Testis (tissue), 3 donors: ENCODE data around the gene ZNF488. TPM values are rescaled to one million over a fixed set of nuclear protein-coding genes. Genes with fewer than 3 reads are reported as not detected.

Experiments
- DNase-seq: peaks from one replicate; pipeline ENCODE4 v3.0.0-alpha.2; 2019
- H3K27ac ChIP-seq, 2 donors: fragments of 200-600 bp; sonication (generic); one replicate each; pipeline ENCODE4 v1.5.1; 2019
- H3K27me3 ChIP-seq: fragments of 200-600 bp; sonication (generic); one replicate; pipeline ENCODE4 v1.5.1; 2019
- H3K36me3 ChIP-seq: fragments of 200-600 bp; sonication (generic); one replicate; pipeline ENCODE4 v1.5.1; 2017; ENCODE audit warnings: low read depth; ENCODE audit errors: missing control alignments
- H3K4me1 ChIP-seq: fragments of 200-600 bp; sonication (generic); one replicate; pipeline ENCODE4 v1.5.1; 2019
- H3K4me3 ChIP-seq, 2 donors: fragments of 200-600 bp; sonication (generic); one replicate each; pipeline ENCODE4 v1.5.1; 2017 to 2019
- H3K9me3 ChIP-seq: fragments of 200-600 bp; sonication (generic); one replicate; pipeline ENCODE4 v1.5.1; 2017
- POLR2A ChIP-seq: fragments of 450-650 bp; IDR thresholded peaks from one replicate; pipeline ENCODE4 v1.6.1; 2017; ENCODE audit warnings: antibody characterized with exemption, mild to moderate bottlenecking, moderate library complexity
- WGBS, 2 donors: methylation state at CpG; one replicate each; pipeline ENCODE4 v1.1.5; 2018; 5-methylcytosine and 5-hydroxymethylcytosine counted together
- intact Hi-C: fragments of 100-400 bp; cut with DNase I; formaldehyde crosslinking; loops from one replicate; pipeline ENCODE4 v1.15.1; 2023; ENCODE audit warnings: low total_unique reads
- polyA plus RNA-seq: library from polyadenylated mRNA; stranded (reverse); fragments of 350-450 nt; fragmentation: Illumina TruSeq; extraction: RNeasy Lipid Tissue Mini Kit (QIAGEN cat#74804); gene quantifications from one replicate; pipeline ENCODE4 v1.2.3, GENCODE V29; 2014; ENCODE audit warnings: low read depth, low replicate concordance; ENCODE audit not compliant: insufficient read depth
- total RNA-seq, 2 donors: library from RNA; depleted of rRNA; stranded (reverse); fragments of >200 nt; gene quantifications; one replicate each; pipeline ENCODE4 v1.2.3, GENCODE V29; 2016
- TF ChIP-seq, protein P1 (sequence below), 3 experiments: fragments of 450-650 bp in 2 of 3; fragments of 200-600 bp in 1 of 3; sonication (generic) in 1 of 3; IDR thresholded peaks; one replicate each; pipeline ENCODE4 v1.5.1; 2016 to 2019; ENCODE audit warnings: antibody characterized with exemption in 3 of 3, mild to moderate bottlenecking in 2 of 3, moderate library complexity in 1 of 3

The ZNF488 gene
- total and polyA plus RNA-seq, 3 donors from 2014 or later: 2.0 to 3.2 (median 2.7) TPM

- Histone ChIP-seq H3K36me3 (no peaks in the 10 kb centered on the region), H3K27ac (no peak overlapping the region), H3K4me3 (no peak overlapping the region), H3K4me1 (no peaks in the 10 kb centered on the region), H3K9me3 (no peaks in the 10 kb centered on the region), H3K27me3 (no peaks in the 10 kb centered on the region)
- TF ChIP-seq, protein P1, sequence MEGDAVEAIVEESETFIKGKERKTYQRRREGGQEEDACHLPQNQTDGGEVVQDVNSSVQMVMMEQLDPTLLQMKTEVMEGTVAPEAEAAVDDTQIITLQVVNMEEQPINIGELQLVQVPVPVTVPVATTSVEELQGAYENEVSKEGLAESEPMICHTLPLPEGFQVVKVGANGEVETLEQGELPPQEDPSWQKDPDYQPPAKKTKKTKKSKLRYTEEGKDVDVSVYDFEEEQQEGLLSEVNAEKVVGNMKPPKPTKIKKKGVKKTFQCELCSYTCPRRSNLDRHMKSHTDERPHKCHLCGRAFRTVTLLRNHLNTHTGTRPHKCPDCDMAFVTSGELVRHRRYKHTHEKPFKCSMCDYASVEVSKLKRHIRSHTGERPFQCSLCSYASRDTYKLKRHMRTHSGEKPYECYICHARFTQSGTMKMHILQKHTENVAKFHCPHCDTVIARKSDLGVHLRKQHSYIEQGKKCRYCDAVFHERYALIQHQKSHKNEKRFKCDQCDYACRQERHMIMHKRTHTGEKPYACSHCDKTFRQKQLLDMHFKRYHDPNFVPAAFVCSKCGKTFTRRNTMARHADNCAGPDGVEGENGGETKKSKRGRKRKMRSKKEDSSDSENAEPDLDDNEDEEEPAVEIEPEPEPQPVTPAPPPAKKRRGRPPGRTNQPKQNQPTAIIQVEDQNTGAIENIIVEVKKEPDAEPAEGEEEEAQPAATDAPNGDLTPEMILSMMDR (IDR thresholded peaks at IDR 0.05): no peak
- TF ChIP-seq POLR2A: no peak
- WGBS, 2 donors: 80 to 92% methylated on average over 1 to 3 of the region's 3 CpGs
- intact Hi-C loops: no loop called here
- DNase-seq: no peak
Measured at GRCh38 chr10:47409866-47410256, 25.8 kb upstream of the ZNF488 start.

- no peak overlapping the region for H3K27ac ChIP-seq
- H3K4me3 ChIP-seq: no peak overlapping the region
- no peak for DNase-seq
- intact Hi-C loops: no loop called here
- H3K36me3 ChIP-seq: no peaks in the 10 kb centered on the region
- no peaks in the 10 kb centered on the region for H3K27me3 ChIP-seq
- 86 to 88% methylated on average over 6 to 15 of the region's 15 CpGs for WGBS, 2 donors
- TF ChIP-seq POLR2A: no peak
- TF ChIP-seq, protein P1 (IDR thresholded peaks at IDR 0.05): no peak
- no peaks in the 10 kb centered on the region for H3K4me1 ChIP-seq
- H3K9me3 ChIP-seq: no peaks in the 10 kb centered on the region
Measured at GRCh38 chr10:47409171-47409865, 25.2 kb upstream of the ZNF488 start.

DNA sequence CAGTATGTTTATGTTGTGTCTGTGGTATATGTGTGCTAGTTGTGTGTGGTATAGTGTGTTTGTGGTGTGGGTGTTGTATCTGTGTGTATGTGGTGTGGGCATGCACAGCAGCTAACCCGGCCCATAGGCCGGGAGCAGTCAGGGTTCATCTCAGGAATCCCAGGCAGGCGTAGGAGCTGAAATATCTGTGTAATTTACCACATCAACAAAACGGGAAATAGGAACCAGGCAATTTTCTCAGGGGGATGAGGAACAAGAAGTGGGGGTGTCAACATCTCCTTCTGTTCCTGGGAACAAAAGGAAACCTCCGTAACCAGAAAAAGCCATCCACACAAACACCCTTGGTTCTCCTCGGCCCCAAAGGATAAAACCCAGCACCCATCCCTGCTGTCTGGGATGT is 24.5 kb upstream of the ZNF488 start:
- intact Hi-C loops: no loop called here
- no peaks in the 10 kb centered on the region for H3K27me3 ChIP-seq
- DNase-seq: no peak
- no peaks in the 10 kb centered on the region for H3K4me1 ChIP-seq
- TF ChIP-seq POLR2A: no peak
- TF ChIP-seq, protein P1 (IDR thresholded peaks at IDR 0.05): no peak
- H3K4me3 ChIP-seq: no peak overlapping the region
- 71 to 76% methylated on average over 6 of the region's 6 CpGs for WGBS, 2 donors
- no peaks in the 10 kb centered on the region for H3K9me3 ChIP-seq
- H3K27ac ChIP-seq: no peak overlapping the region
- no peaks in the 10 kb centered on the region for H3K36me3 ChIP-seq

DNA sequence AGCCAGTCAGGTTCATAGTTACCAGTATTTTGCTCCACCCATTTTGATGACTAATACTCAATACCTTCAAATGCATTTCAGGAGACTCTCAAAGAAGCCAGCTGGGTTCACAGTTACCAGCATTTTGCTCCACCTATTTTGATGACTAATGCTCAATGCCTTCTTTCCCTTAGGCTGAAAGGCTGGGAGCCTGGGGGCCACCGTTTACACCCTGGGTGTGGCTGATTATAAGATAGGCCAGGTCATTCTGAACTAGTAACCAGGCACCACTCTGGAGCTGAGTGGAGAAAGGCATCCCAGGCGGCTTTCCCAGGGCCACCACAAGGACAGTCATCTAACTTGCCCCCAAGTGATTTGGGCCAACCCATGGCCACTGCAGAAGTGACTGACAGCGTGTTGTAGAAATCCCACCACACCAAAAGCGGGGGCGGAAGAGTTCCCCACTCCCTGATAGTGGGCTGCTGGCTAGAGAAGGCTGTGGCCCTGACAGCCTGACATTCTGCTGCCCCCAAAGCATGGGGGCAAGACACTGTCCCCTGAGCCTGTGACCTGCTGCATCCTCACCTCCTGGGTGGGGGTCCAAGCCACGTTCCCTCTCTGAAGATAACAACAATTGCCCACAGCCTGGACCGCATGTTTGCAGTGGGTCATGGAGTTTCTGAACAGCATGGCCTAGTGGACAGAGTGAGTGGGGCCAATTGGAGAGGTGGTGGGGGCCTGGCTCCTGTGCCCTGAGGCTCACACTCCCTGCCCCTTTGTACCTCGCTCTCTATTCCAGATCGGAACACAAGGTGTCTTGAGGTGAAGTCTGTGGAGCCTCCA is 23.0 kb upstream of the ZNF488 start:
- Histone ChIP-seq H3K36me3 (no peaks in the 10 kb centered on the region), H3K27ac (no peak overlapping the region), H3K27me3 (no peaks in the 10 kb centered on the region), H3K4me3 (no peak overlapping the region), H3K9me3 (no peaks in the 10 kb centered on the region), H3K4me1 (peaks cover 9% of the 10 kb centered on the region)
- 87 to 89% methylated on average over 4 to 9 of the region's 9 CpGs for WGBS, 2 donors
- DNase-seq: no peak
- TF ChIP-seq, protein P1 (IDR thresholded peaks at IDR 0.05): no peak
- no peak for TF ChIP-seq POLR2A
- intact Hi-C loops: no loop called here
